ENCODE results near the gene DOK5. TPM values are rescaled to one million over a fixed set of nuclear protein-coding genes. Genes with fewer than 3 reads are reported as not detected.

Gene DOK5
- total RNA-seq, 1 donor from 2014 or later = 0.69 TPM

DNA sequence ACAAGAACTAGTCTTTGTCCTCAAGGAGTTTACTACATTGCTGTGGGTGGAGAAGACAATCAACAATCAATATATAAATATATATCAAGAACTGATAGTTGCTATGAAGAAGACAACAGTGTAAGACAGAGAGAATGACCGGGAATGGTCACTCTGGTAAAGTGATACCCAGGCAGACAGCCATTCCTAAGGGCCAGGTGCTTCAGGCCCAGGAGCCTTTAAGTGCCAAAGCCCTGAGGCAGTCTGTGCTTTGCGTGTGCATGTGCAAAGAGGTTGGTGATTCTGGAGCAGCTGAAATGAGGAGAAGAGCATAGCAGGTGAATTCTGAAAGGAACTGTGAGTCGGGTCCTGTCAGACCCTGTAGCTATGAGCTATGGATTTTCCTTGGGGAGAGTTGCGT, 154.2 kb downstream of the DOK5 start:
- H3K27ac ChIP-seq = no peak overlapping the region
- H3K4me3 ChIP-seq = no peak overlapping the region
- H3K27me3 ChIP-seq = no peaks in the 10 kb centered on the region
- intact Hi-C loops (cut with DNase I) = no loop called here
- H3K9me3 ChIP-seq = no peaks in the 10 kb centered on the region
- H3K36me3 ChIP-seq = no peaks in the 10 kb centered on the region
- DNase-seq = no peak
- ATAC-seq = no peak
- no peaks in the 10 kb centered on the region for H3K4me1 ChIP-seq
- TF ChIP-seq, protein P1, sequence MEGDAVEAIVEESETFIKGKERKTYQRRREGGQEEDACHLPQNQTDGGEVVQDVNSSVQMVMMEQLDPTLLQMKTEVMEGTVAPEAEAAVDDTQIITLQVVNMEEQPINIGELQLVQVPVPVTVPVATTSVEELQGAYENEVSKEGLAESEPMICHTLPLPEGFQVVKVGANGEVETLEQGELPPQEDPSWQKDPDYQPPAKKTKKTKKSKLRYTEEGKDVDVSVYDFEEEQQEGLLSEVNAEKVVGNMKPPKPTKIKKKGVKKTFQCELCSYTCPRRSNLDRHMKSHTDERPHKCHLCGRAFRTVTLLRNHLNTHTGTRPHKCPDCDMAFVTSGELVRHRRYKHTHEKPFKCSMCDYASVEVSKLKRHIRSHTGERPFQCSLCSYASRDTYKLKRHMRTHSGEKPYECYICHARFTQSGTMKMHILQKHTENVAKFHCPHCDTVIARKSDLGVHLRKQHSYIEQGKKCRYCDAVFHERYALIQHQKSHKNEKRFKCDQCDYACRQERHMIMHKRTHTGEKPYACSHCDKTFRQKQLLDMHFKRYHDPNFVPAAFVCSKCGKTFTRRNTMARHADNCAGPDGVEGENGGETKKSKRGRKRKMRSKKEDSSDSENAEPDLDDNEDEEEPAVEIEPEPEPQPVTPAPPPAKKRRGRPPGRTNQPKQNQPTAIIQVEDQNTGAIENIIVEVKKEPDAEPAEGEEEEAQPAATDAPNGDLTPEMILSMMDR (IDR thresholded peaks at IDR 0.05) = no peak

DNA sequence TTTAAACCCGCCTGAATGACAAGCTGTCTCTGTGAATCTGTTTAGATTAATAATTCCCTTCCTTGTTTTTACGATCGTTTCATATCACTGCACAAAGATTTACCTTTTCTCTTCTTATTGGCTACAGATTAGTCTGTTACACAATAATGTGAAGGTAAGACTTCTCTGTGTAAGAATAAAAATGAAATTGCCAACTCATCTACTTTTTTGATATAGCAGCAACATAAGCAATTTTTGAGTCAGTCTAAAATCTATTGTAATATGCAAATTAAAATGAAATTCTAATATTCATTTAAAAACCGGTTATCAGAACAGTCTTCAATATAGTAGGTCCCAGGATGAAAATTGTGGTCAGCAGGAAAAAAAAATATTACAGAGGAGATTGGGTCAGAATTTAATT, 155.2 kb downstream of the DOK5 start:
- DNase-seq = no peak
- Histone ChIP-seq H3K9me3 (no peaks in the 10 kb centered on the region), H3K27ac (no peak overlapping the region), H3K36me3 (no peaks in the 10 kb centered on the region), H3K27me3 (no peaks in the 10 kb centered on the region), H3K4me1 (no peaks in the 10 kb centered on the region), H3K4me3 (no peak overlapping the region)
- intact Hi-C loops (cut with DNase I) = no loop called here
- TF ChIP-seq, protein P1 (IDR thresholded peaks at IDR 0.05) = no peak
- ATAC-seq = no peak

DNA sequence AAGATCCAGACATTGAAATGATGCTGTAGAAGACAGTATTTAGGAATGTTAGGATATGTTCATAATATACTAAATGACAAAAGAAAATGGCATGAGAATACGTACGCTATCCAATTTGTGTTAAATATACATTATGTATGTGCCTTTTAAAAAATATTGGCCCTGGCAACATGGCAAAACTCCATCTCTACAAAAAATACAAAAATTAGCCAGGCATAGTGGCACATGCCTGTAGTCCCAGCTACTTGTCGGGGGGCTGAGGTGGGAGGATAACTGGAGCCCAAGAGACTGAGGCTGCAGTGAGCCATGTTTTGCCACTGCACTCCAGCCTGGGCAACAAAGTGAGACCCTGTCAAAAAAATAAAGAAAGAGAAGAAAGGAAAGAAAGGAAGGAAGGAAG, 155.7 kb downstream of the DOK5 start:
- ATAC-seq (no peak), DNase-seq (no peak)
- Histone ChIP-seq H3K4me3 (no peak overlapping the region), H3K4me1 (no peaks in the 10 kb centered on the region), H3K9me3 (no peaks in the 10 kb centered on the region), H3K36me3 (no peaks in the 10 kb centered on the region), H3K27ac (no peak overlapping the region), H3K27me3 (no peaks in the 10 kb centered on the region)
- TF ChIP-seq, protein P1 (IDR thresholded peaks at IDR 0.05) = no peak
- intact Hi-C loops (cut with DNase I) = no loop called here

DNA sequence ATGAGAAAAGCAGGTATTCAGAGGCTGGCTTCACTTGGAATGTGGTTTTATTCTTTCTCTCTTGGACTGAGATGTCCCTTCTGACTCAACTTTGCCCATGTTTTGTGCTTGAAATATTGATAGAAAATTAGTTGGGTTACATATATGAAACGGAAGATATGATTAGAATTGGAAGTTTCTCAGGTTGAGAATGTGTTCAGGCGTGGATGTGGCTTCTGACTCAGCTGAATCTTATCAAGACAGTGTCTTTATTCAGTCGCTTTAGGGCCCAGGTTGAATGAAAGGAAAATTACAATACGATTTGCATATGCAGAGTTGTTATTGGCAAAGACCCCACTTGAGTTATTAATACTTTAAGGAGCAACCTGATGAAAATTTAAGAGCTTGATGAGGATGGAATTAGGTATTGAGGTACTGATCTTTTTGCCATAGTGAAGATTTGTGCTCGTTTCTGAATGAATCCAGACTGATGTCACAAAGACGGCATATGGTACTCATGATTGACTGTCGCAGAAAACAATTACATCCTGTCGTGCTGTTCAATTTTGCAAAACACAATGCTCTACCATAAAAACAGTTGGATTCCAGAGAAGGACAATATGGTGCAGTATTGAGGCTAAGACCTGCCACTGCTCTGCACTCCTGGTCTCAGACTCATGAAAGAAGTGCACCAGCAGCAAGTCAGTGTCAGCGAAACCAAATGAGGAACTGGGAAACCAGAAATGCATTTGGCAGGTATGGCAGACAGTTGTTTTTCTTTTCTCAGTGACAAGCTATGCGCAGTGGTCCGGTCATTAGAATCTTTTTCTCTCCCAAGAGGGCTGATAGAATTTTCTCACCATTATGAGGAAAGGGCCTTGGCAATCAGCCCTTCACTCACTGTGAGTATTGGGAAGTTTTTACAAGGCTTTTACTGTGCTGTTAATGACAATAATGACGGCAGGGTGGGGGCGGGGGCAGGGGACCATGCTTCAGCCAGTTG, 158.3 kb downstream of the DOK5 start:
- intact Hi-C loops (cut with DNase I) = no loop called here
- ATAC-seq (no peak), DNase-seq (no peak)
- H3K27me3 ChIP-seq = no peaks in the 10 kb centered on the region
- TF ChIP-seq, protein P1 (IDR thresholded peaks at IDR 0.05) = no peak
- no peaks in the 10 kb centered on the region for H3K36me3 ChIP-seq
- no peak overlapping the region for H3K27ac ChIP-seq
- H3K4me3 ChIP-seq = no peak overlapping the region
- H3K4me1 ChIP-seq = no peaks in the 10 kb centered on the region
- H3K9me3 ChIP-seq = no peaks in the 10 kb centered on the region

DNA sequence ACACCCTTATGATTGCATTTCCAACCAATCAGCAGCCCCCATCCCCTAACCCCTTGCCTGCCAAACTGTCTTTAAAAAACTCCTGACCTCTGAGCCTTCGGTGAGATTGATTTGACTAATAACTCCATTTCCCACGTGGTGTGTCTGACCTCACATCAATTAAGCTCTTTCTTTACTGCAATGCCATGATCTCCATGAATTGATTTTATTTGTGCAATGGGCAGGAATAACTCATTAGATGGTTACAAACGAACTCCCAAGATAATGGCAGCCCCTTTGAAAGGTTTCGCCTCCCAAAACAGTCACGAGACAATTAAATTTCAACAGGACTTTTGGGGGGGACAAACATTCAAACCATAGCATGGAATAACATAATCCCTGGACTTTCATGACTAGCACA, 161.2 kb downstream of the DOK5 start:
- no peak overlapping the region for H3K4me3 ChIP-seq
- H3K27ac ChIP-seq = no peak overlapping the region
- DNase-seq (no peak), ATAC-seq (no peak)
- no peaks in the 10 kb centered on the region for H3K4me1 ChIP-seq
- H3K27me3 ChIP-seq = no peaks in the 10 kb centered on the region
- no peaks in the 10 kb centered on the region for H3K9me3 ChIP-seq
- intact Hi-C loops (cut with DNase I) = no loop called here
- TF ChIP-seq, protein P1 (IDR thresholded peaks at IDR 0.05) = no peak
- no peaks in the 10 kb centered on the region for H3K36me3 ChIP-seq

All from upper lobe of right lung (tissue), 1 donor.